IMR-90 (cell line): ENCODE measurements around the gene TSTD1. TPM values are rescaled to one million over a fixed set of nuclear protein-coding genes. Genes with fewer than 3 reads are reported as not detected.

Source experiments
- ATAC-seq: fragments of 200-7000 bp; cut with Tn5 transposase; 2 replicates; pipeline ENCODE4 v1.9.1; 2020; ENCODE audit warnings: low read depth, mild to moderate bottlenecking, moderate library complexity
- BruUV-seq: library from RNA; stranded (reverse); fragments of 400-500 nt; replicated peaks from 2 replicates; lab custom pipeline; 2021; lab: Mats Ljungman, UMichigan
- CTCF ChIA-PET: fragments of 300-600 bp; formaldehyde crosslinking; extraction: SDS; loops from one replicate; lab custom pipeline; 2021; ENCODE audit warnings: antibody characterized with exemption; lab: Yijun Ruan, JAX
- POLR2A ChIA-PET: fragments of 300-600 bp; sonication (Branson Sonifier 250); formaldehyde crosslinking; loops from one replicate; lab custom pipeline; 2022; ENCODE audit warnings: antibody characterized with exemption; ENCODE audit not compliant: unreplicated experiment; lab: Charles Lee
- DNase-seq: peaks from one replicate; pipeline ENCODE4 v3.0.0; 2013
- H2AFZ ChIP-seq: replicated peaks from 2 replicates; pipeline ENCODE3; 2013; ENCODE audit warnings: low read length, mild to moderate bottlenecking; ENCODE audit not compliant: poor library complexity
- H2AK5ac ChIP-seq: 2 replicates; pipeline ENCODE4 v1.6.1; 2013; ENCODE audit warnings: low read depth, low read length, inconsistent platforms
- H2AK9ac ChIP-seq: replicated peaks from 2 replicates; pipeline ENCODE3; 2013; ENCODE audit warnings: mild to moderate bottlenecking, low read depth, low read length, moderate library complexity; ENCODE audit not compliant: poor library complexity
- H2BK120ac ChIP-seq: 2 replicates; pipeline ENCODE4 v1.6.1; 2013; ENCODE audit warnings: low read depth, low read length, inconsistent platforms
- H2BK15ac ChIP-seq: 3 replicates; pipeline ENCODE4 v1.6.1; 2013; ENCODE audit warnings: low read depth, low read length, inconsistent platforms
- H2BK20ac ChIP-seq: 2 replicates; pipeline ENCODE4 v1.6.1; 2013; ENCODE audit warnings: low read depth, mild to moderate bottlenecking, inconsistent platforms, low read length, moderate library complexity
- H2BK5ac ChIP-seq: 2 replicates; pipeline ENCODE4 v1.6.1; 2013; ENCODE audit warnings: mild to moderate bottlenecking, low read depth, low read length, inconsistent platforms; ENCODE audit not compliant: poor library complexity, severe bottlenecking
- H3K14ac ChIP-seq: replicated peaks from 2 replicates; pipeline ENCODE4 v1.6.1; 2013; ENCODE audit warnings: low read depth, low read length, inconsistent platforms
- H3K18ac ChIP-seq: 2 replicates; pipeline ENCODE4 v1.6.1; 2013; ENCODE audit warnings: low read depth, low read length, control low read depth
- H3K23ac ChIP-seq: 2 replicates; pipeline ENCODE4 v1.6.1; 2013; ENCODE audit warnings: low read depth, low read length, inconsistent platforms
- H3K27ac ChIP-seq: 2 replicates; pipeline ENCODE4 v1.5.1; 2013; ENCODE audit warnings: mild to moderate bottlenecking, control low read depth, low read length; ENCODE audit not compliant: insufficient read depth
- H3K27me3 ChIP-seq: 2 replicates; pipeline ENCODE4 v1.6.1; 2013; ENCODE audit warnings: low read length; ENCODE audit not compliant: control insufficient read depth, insufficient read depth
- H3K36me3 ChIP-seq: 2 replicates; pipeline ENCODE4 v1.6.1; 2013; ENCODE audit warnings: low read length, mixed read lengths; ENCODE audit not compliant: control insufficient read depth, insufficient read depth
- H3K4ac ChIP-seq: 2 replicates; pipeline ENCODE4 v1.6.1; 2013; ENCODE audit warnings: low read depth, low read length, inconsistent platforms
- H3K4me1 ChIP-seq: 2 replicates; pipeline ENCODE4 v1.6.1; 2013; ENCODE audit warnings: low read length, mixed read lengths; ENCODE audit not compliant: control insufficient read depth, insufficient read depth
- H3K4me2 ChIP-seq: 2 replicates; pipeline ENCODE4 v1.6.1; 2013; ENCODE audit warnings: low read depth, mild to moderate bottlenecking, control low read depth, low read length, moderate library complexity
- H3K4me3 ChIP-seq: 2 replicates; pipeline ENCODE4 v1.5.1; 2013; ENCODE audit warnings: low read depth, mild to moderate bottlenecking, control low read depth, low read length, moderate library complexity; ENCODE audit not compliant: insufficient read depth
- H3K56ac ChIP-seq: 2 replicates; pipeline ENCODE4 v1.6.1; 2013; ENCODE audit warnings: low read length, inconsistent platforms; ENCODE audit not compliant: insufficient read depth; ENCODE audit errors: extremely low read depth
- H3K79me1 ChIP-seq, 2 experiments: 2 replicates each; pipeline ENCODE4 v1.6.1; 2013; ENCODE audit warnings: low read length in 2 of 2, inconsistent platforms in 1 of 2, low read depth in 1 of 2
- H3K9ac ChIP-seq: 2 replicates; pipeline ENCODE4 v1.6.1; 2013; ENCODE audit warnings: low read depth, low read length, control low read depth
- H3K9me1 ChIP-seq: 2 replicates; pipeline ENCODE4 v1.6.1; 2013; ENCODE audit warnings: low read length, inconsistent platforms; ENCODE audit not compliant: insufficient read depth
- H3K9me3 ChIP-seq: 2 replicates; pipeline ENCODE4 v1.6.1; 2013; ENCODE audit warnings: low read length; ENCODE audit not compliant: control insufficient read depth, insufficient read depth
- H4K20me1 ChIP-seq: 2 replicates; pipeline ENCODE4 v1.6.1; 2013; ENCODE audit warnings: low read length, inconsistent platforms; ENCODE audit not compliant: insufficient read depth
- H4K5ac ChIP-seq: 2 replicates; pipeline ENCODE4 v1.6.1; 2013; ENCODE audit warnings: mild to moderate bottlenecking, low read depth, low read length, control low read depth
- H4K8ac ChIP-seq, 2 experiments: 2 replicates each; pipeline ENCODE4 v1.6.1; 2013; ENCODE audit warnings: low read depth in 2 of 2, low read length in 2 of 2, control low read depth in 1 of 2, inconsistent platforms in 1 of 2
- H4K91ac ChIP-seq: 2 replicates; pipeline ENCODE4 v1.6.1; 2013; ENCODE audit warnings: low read depth, low read length, inconsistent platforms; ENCODE audit not compliant: insufficient read depth
- BHLHE40 ChIP-seq: fragments of 150-350 bp; IDR thresholded peaks from 2 replicates; pipeline ENCODE4 v1.6.1; 2016; ENCODE audit warnings: mild to moderate bottlenecking, low read depth, low read length
- CEBPB ChIP-seq: IDR thresholded peaks from 2 replicates; pipeline ENCODE4 v1.6.1; 2012; ENCODE audit warnings: low read depth, low read length, improper control_type of control experiment
- FOS ChIP-seq: fragments of 150-350 bp; IDR thresholded peaks from 2 replicates; pipeline ENCODE4 v1.6.1; 2016; ENCODE audit warnings: low read depth, low read length
- MAZ ChIP-seq: IDR thresholded peaks from 2 replicates; pipeline ENCODE4 v1.6.1; 2012; ENCODE audit warnings: low read depth, mild to moderate bottlenecking, low read length, improper control_type of control experiment, moderate library complexity, borderline replicate concordance
- NFE2L2 ChIP-seq: fragments of 150-350 bp; IDR thresholded peaks from 2 replicates; pipeline ENCODE4 v1.6.1; 2016; ENCODE audit warnings: low read depth, mild to moderate bottlenecking, low read length
- POLR2A ChIP-seq: IDR thresholded peaks from 2 replicates; pipeline ENCODE4 v1.6.1; 2012; ENCODE audit warnings: mild to moderate bottlenecking, low read depth, low read length
- RAD21 ChIP-seq: IDR thresholded peaks from 2 replicates; pipeline ENCODE4 v1.6.1; 2012; ENCODE audit warnings: low read length, improper control_type of control experiment
- RFX5 ChIP-seq: IDR thresholded peaks from 2 replicates; pipeline ENCODE4 v1.8.0; 2012; ENCODE audit warnings: low read depth, mild to moderate bottlenecking, low read length, moderate library complexity
- SMC3 ChIP-seq: fragments of 150-350 bp; IDR thresholded peaks from 2 replicates; pipeline ENCODE4 v1.6.1; 2016; ENCODE audit warnings: low read depth, mild to moderate bottlenecking, antibody characterized with exemption, low read length, moderate library complexity
- WGBS, 2 experiments: methylation state at CpG; one replicate each; pipeline versions ENCODE4 v1.1.5 to v1.1.7; 2013; ENCODE audit warnings: missing lambda C conversion rate in 2 of 2; ENCODE audit not compliant: insufficient read length in 1 of 2; ENCODE audit errors: extremely low coverage in 2 of 2; 5-methylcytosine and 5-hydroxymethylcytosine counted together
- dilution Hi-C: fragments of 300-500 bp; cut with HindIII; formaldehyde crosslinking; loops from one replicate; pipeline ENCODE4 v1.14.3; 2018; ENCODE audit warnings: low sequenced_read_pairs; ENCODE audit not compliant: unreplicated experiment
- in situ Hi-C: fragments of 300-500 bp; cut with MboI; formaldehyde crosslinking; loops from 3 replicates; pipeline ENCODE4 v1.14.3; 2019; ENCODE audit warnings: low sequenced_read_pairs, inconsistent platforms, mixed read lengths
- intact Hi-C: fragments of 100-400 bp; cut with micrococcal nuclease; formaldehyde crosslinking; loops from 2 replicates; pipeline ENCODE4 v1.10.0; 2022
- polyA plus RNA-seq, 3 experiments: library from polyadenylated mRNA; depleted of rRNA; stranded (reverse); fragments of >200 nt; gene quantifications; 2 replicates each; pipeline ENCODE4 v1.2.3, GENCODE V29; 2012; ENCODE audit warnings: low replicate concordance in 1 of 3
- total RNA-seq: library from RNA; depleted of rRNA; stranded (reverse); fragments of >200 nt; gene quantifications from 2 replicates; pipeline ENCODE4 v1.2.3, GENCODE V29; 2012
- TF ChIP-seq, protein P1 (sequence below): fragments of 150-350 bp; IDR thresholded peaks from 2 replicates; pipeline ENCODE4 v1.6.1; 2016; ENCODE audit warnings: low read depth, mild to moderate bottlenecking, low read length, moderate library complexity, borderline replicate concordance
- TF ChIP-seq, protein P2 (sequence below): fragments of 150-350 bp; IDR thresholded peaks from 2 replicates; pipeline ENCODE4 v1.6.1; 2017; ENCODE audit warnings: mild to moderate bottlenecking, antibody characterized with exemption, low read length, low read depth

The TSTD1 gene
- total and polyA plus RNA-seq, 2 of the 4 experiments (the other 2 are of a cell fraction), result 0.21 TPM; not detected in 1

DNA sequence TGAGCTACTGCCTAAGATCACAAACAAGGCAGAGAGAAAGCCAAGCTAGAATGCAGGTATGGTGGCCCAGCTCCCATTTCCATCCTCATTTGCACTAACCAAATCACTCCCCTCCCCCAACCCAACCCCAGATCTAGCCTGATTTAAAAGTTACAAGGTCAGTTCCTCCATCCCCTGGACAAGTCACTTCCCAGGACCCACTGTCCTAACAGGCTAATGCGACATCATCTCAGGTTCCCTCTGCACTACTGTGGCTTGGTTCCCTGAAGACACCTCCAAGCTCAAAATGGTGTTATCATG lies 20.2 kb downstream of the TSTD1 start:
- no peak overlapping the region for H3K4ac ChIP-seq
- H3K27ac ChIP-seq, result no peak overlapping the region
- dilution Hi-C loops (no loop called here), intact Hi-C loops (no loop called here), in situ Hi-C loops (no loop called here)
- no peak overlapping the region for H3K56ac ChIP-seq
- H2BK15ac ChIP-seq, result no peak overlapping the region
- BruUV-seq, result no TSS peak
- H2BK20ac ChIP-seq, result no peak overlapping the region
- no peak overlapping the region for H4K8ac ChIP-seq
- H3K79me1 ChIP-seq, result no peaks in the 10 kb centered on the region
- H2AFZ ChIP-seq, result no peak overlapping the region
- H4K5ac ChIP-seq, result no peak overlapping the region
- H2BK5ac ChIP-seq, result no peak overlapping the region
- no peaks in the 10 kb centered on the region for H4K20me1 ChIP-seq
- CTCF ChIA-PET, result no interaction called here
- H2AK9ac ChIP-seq, result no peak overlapping the region
- H3K18ac ChIP-seq, result no peak overlapping the region
- no peak for ATAC-seq
- POLR2A ChIA-PET, result no interaction called here
- no peaks in the 10 kb centered on the region for H3K36me3 ChIP-seq
- no peak overlapping the region for H3K9ac ChIP-seq
- DNase-seq, result no peak
- TF ChIP-seq BHLHE40, result no peak
- no peak for TF ChIP-seq NFE2L2
- TF ChIP-seq POLR2A, result no peak
- TF ChIP-seq, protein P1, sequence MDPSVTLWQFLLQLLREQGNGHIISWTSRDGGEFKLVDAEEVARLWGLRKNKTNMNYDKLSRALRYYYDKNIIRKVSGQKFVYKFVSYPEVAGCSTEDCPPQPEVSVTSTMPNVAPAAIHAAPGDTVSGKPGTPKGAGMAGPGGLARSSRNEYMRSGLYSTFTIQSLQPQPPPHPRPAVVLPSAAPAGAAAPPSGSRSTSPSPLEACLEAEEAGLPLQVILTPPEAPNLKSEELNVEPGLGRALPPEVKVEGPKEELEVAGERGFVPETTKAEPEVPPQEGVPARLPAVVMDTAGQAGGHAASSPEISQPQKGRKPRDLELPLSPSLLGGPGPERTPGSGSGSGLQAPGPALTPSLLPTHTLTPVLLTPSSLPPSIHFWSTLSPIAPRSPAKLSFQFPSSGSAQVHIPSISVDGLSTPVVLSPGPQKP, result no peak
- TF ChIP-seq SMC3, result no peak
- TF ChIP-seq CEBPB, result no peak
- TF ChIP-seq FOS, result no peak
- no peak for TF ChIP-seq RFX5
- TF ChIP-seq, protein P2, sequence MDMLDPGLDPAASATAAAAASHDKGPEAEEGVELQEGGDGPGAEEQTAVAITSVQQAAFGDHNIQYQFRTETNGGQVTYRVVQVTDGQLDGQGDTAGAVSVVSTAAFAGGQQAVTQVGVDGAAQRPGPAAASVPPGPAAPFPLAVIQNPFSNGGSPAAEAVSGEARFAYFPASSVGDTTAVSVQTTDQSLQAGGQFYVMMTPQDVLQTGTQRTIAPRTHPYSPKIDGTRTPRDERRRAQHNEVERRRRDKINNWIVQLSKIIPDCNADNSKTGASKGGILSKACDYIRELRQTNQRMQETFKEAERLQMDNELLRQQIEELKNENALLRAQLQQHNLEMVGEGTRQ, result no peak
- no peak for TF ChIP-seq MAZ
- TF ChIP-seq RAD21, result no peak
- peaks cover 6% of the 10 kb centered on the region for H3K9me1 ChIP-seq
- peaks cover 6% of the 10 kb centered on the region for H3K4me1 ChIP-seq
- H3K4me2 ChIP-seq, result no peak overlapping the region
- H3K27me3 ChIP-seq, result peaks cover 28% of the 10 kb centered on the region
- H2BK120ac ChIP-seq, result no peak overlapping the region
- H3K9me3 ChIP-seq, result no peaks in the 10 kb centered on the region
- H4K91ac ChIP-seq, result no peak overlapping the region
- H2AK5ac ChIP-seq, result no peak overlapping the region
- H3K14ac ChIP-seq, result no peak overlapping the region
- WGBS, 2 experiments, result no CpG with 5 or more reads among the region's 1 CpG
- no peak overlapping the region for H3K4me3 ChIP-seq
- no peak overlapping the region for H3K23ac ChIP-seq
